ENCODE data around the gene UVSSA. TPM values are rescaled to one million over a fixed set of nuclear protein-coding genes. Genes with fewer than 3 reads are reported as not detected.

The UVSSA gene, protein sequence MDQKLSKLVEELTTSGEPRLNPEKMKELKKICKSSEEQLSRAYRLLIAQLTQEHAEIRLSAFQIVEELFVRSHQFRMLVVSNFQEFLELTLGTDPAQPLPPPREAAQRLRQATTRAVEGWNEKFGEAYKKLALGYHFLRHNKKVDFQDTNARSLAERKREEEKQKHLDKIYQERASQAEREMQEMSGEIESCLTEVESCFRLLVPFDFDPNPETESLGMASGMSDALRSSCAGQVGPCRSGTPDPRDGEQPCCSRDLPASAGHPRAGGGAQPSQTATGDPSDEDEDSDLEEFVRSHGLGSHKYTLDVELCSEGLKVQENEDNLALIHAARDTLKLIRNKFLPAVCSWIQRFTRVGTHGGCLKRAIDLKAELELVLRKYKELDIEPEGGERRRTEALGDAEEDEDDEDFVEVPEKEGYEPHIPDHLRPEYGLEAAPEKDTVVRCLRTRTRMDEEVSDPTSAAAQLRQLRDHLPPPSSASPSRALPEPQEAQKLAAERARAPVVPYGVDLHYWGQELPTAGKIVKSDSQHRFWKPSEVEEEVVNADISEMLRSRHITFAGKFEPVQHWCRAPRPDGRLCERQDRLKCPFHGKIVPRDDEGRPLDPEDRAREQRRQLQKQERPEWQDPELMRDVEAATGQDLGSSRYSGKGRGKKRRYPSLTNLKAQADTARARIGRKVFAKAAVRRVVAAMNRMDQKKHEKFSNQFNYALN
- 4.3 and 6.0 TPM in 2 replicates for total RNA-seq

DNA sequence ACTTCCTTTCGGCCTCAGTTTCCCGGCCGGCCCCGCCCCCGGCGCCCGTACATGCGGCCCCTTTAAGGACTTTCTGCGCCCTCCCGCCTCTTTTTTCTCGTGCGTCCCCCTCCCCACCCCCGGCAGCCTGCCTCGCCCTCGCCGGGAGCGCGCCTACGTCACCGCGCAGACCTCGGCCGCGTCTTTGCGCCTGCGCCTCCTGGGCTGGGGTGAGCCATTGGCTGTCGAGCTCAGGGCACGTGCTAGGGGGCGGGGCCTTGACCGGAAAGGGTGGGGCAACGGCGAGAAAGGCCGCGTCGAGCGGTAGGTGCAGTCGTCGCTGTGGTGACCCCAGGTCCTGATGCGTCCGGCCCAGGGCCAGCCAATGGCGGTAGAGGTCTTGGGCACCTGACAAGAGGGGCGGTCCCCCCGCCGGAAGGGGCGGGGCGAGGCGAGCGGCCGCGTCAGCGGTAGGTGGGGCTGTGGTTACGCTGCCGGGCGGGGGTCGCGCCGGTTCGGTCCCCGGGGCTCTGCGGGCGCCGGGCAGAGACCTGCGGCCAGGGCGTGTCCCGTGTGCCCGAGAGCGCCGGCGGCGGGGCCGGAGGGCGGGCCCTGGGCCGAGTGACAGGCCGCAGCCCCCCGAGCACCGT, at the start of gene UVSSA:
Gene UVSSA (plus strand): TSS at position 428 of the 629 bp plus-strand sequence. CDS start 884 bp downstream, outside the sequence.

DNA sequence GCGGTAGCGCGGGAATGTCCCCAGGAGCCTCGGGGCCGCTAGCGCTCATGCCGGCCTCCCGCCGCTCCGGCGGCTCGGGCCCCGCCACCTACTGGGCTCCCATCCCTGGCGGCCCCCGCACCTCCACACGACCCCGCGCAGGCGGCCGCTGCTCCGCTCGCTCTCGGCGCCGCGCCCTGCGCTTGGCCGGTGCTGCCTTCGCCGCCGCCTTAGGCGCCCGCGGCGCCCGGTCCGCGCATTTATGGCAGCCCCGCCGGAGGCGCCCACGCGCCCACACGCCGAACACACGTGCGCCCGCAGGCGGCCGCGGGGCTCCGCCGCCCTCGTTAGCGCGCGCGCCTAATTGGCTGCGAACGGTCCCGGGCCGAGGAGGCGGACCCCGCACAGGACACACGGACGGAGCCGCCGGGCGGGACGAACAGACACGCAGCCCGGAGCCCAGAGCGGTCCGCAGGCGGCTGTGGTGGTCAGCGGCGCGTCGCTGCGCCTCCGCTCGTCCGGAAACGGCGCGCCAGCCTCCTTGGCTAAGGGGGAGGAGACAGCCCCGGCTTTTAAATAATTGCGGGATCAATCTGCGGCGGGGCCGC, 59.5 kb downstream of the UVSSA start, which contains the start of gene NKX1-1:
Gene NKX1-1 (minus strand): TSS at position 49 of the 587 bp plus-strand sequence. CDS start 0 bp downstream, at position 49.

Other genes with a start within 250 kb of the UVSSA start
- gene RNF212, start 233.6 kb upstream of the UVSSA start, total RNA-seq: 0.81 and 4.2 TPM in 2 replicates
- gene SPON2, start 174.6 kb upstream of the UVSSA start, total RNA-seq: 63.4 and 71.4 TPM in 2 replicates
- gene CTBP1, start 98.1 kb upstream of the UVSSA start, total RNA-seq: 112 and 165 TPM in 2 replicates
- gene MAEA, start 57.3 kb upstream of the UVSSA start, total RNA-seq: 43.1 and 59.1 TPM in 2 replicates
- gene NKX1-1, start 59.2 kb downstream of the UVSSA start, total RNA-seq: not detected in 2 replicates